NOMO-1 (cell line): Measurements from ENCODE around the gene GNG7.

Experiments
- DNase-seq, 2 experiments: peaks; one replicate each; lab custom pipeline; 2025; ENCODE audit not compliant: unreplicated experiment in 2 of 2; lab: John Stamatoyannopoulos, UW

Gene GNG7

DNA sequence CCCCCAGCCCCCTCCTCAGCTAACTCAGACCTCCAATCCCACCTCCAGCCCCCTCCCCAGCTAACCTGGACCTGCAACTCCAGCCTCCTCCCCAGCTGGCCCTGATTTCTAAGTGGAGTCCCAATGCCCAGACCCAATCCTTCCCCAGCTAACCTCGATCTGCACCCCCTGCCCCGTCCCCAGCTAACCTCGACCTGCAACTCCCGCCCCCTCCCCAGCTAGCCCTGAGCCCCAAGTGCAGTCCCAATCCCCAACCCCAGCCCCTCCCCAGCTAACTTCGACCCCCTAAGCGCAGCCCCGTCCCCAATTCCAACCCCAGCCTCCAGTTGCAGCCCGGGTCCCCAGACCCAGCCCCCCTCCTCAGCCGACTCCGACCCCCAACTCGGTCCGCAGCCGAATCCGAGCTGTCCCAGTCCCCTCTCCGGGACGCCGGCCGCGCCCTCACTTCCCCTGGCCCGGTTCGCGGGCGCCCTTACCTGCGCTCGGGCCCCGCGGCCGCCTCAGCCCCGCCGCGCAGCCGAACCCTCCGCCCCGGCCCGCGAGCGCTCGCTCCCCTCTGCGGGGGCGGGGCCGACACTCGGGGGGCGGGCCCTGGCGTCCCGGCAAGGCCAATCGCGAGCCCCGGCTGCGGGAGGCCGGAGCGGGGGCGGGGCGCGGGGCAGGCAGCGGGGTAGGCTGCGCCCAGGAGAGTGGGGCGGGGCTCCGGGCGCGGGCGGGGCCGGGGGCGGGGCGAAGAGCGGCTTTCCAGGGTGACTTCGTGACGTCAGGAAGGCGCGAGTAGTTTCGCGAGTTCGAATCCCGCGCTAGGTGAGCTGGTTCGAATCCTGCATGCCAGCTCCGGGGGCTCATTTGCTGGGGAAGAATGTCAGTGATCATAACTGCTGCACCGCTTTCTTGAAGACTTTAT lies at the start of gene GNG7:
GNG7 (minus strand) TSS at position 525 of the 907 bp plus-strand sequence. CDS start 182,006 bp downstream, outside the sequence.
- peak; percentile 80 to 90 for DNase-seq

- no peak for DNase-seq
Measured at GRCh38 chr19:2751438-2751830, 48.9 kb upstream of the GNG7 start.

DNA sequence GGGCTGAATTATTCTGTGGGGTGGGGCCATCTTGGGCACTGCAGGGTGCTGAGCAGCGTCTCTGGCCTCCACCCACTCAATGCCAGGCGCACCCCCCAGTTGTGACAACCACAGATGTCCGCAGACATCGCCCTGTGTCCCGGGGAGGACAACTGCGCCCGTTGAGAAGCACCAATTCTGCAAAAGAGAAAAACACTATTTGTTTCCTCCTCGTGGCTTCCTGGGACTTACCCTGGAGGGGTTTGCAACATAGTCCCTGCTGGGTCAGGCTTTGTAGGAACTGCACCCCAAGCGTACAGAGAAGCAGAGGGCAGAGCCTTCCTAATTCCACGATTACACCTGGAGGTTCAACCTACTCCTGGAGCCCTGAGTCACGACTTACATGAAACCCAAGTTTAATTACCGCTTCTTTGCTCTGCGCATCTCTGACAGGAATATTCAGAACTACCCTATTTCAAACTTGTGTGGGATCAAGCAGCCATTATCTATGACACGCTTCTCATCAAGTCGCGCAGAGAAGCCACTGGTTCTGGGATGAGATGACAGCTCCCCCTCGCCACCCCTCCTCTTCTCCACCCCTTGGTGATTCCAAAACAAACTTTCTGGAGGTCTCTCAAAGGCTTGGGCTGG lies 48.4 kb upstream of the GNG7 start:
- no peak for DNase-seq

DNA sequence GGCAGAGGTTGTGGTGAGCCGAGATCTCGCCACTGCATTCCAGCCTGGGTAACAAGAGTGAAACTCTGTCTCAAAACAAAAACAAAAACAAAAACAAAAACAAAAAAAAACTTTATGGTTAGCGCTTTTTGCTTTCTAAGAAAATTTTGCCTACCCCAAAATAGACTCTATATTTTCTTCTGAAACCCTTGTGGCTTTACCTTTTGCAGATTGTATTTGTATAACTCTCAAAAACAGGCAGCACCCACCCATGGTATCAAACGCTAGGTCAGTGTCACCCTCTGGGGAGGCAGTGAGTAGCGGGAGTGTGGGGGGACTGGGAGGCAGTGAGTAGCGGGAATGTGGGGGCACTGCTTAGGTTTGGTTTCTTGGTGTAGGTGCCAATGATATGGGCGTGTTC lies 44.9 kb upstream of the GNG7 start:
- DNase-seq: no peak

- DNase-seq: no peak
Measured at GRCh38 chr19:2744113-2744512, 41.6 kb upstream of the GNG7 start.

DNA sequence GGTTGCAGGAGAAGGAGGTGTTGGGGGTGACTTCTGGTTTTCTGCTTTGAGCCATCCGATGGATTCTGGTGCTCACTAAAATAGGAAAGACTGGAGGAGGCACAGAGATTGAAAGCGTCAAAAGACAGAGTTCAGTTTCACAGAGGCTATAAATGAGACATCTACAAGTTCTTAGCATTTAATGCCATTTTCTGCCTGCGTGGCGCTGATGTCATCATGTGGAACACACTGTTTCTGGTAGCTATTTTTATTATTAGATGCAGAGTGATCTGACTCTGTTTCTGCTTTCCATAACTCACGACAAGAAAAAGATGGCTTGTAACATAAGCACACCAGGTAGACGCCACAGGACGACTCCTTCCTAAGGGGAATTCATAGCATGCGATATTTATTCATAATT lies 40.6 kb upstream of the GNG7 start:
- DNase-seq: no peak

DNA sequence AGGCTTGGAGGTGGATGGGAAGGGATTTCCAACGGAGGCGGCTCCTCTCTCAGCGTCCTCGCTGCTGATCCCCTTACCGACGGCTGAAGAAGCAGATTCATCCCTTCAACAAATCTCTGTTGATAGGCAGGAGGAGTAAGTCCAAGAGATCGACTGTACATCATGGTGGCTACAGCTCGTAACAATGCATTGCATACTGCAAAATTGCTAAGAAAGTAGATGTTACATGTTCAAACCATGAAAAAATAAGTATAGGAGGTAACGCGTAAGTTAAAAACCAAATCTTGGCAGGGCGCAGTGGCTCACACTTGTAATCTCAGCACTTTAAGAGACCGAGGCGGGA lies 37.8 kb upstream of the GNG7 start:
- DNase-seq: no peak

DNA sequence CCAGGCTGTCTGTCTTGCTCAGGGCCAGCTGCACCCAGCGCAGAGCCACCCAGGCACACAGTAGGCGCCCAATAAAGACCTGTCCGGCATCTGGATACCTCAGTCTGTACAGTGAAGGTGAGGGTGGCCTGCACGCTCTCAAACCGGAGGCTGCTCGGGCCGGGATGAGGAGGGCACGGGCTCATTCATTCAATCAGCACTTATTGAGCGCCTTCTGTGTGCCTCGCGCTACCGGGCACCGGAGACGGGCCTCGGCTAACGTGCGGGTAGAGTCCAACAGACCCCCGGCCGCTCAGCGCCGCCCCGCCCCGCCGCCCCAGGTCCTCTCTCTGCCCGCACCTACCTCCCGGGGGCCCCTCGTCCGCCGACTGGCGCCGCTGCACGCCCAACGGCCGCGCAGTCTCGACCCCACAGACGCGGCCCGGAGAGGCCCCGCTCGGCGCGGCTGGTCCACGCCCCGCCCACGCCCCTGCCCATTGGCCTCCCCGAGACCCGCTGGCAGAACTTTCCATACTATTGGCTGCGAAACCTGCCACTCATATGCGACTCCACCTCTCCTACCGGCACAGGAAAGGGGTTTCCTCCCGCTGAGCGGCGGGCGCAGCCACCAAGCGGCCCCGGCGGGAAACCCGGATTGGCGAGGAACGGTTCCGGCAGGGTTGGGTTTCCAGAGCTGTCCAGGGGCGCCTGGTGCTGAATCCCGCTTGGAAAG lies 37.3 kb upstream of the GNG7 start, which contains the start of gene SLC39A3:
SLC39A3 (minus strand) TSS at position 416 of the 712 bp plus-strand sequence. CDS start 2,760 bp downstream, outside the sequence.
- DNase-seq: peak; percentile 90 to 93

- no peak for DNase-seq
Measured at GRCh38 chr19:2736550-2737190, 34.2 kb upstream of the GNG7 start.

DNA sequence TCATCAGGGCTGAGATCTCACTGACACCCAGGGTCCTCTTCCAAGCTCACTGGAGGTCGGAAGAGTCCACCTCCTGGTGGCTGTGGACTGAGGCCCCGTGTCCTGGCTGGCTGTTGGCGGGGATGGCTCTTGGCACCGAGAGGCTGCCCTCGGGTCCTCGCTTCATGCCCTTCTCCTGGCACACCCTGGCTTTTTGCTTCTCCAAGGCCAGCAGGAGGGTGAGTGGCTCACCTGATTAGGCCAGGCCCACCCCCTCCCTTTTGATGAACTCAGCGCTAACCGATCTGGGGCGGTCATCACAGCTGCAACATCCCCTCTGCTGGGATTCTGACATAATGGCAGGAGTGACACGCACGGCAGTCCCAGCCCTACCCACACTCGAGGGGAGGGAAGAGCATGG lies 32.9 kb upstream of the GNG7 start:
- no peak for DNase-seq

GRCh38 chr19:2734589-2735288 lies 32.2 kb upstream of the GNG7 start:
- DNase-seq: no peak

GRCh38 chr19:2733930-2734588 lies 31.6 kb upstream of the GNG7 start:
- no peak for DNase-seq

DNA sequence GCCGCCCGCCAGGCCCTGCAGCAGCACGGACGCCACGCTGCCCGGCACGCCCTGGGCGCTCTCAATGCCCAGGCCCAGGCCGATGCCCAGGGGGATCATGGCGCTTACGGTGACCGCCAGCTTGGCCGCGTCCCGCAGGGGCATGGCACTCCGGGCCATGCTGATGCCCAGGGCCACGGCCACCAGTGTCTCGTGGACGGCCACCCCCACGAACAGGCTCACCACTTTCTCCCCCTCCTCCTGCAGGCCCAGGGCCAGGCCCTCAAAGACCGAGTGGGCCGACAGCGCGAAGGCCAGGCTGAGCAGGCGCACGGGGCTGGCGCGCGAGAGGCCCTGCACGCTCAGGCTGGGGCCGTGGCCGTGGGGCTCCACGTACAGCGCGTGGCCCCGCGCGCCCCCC lies 30.4 kb upstream of the GNG7 start:
- DNase-seq: no peak

DNA sequence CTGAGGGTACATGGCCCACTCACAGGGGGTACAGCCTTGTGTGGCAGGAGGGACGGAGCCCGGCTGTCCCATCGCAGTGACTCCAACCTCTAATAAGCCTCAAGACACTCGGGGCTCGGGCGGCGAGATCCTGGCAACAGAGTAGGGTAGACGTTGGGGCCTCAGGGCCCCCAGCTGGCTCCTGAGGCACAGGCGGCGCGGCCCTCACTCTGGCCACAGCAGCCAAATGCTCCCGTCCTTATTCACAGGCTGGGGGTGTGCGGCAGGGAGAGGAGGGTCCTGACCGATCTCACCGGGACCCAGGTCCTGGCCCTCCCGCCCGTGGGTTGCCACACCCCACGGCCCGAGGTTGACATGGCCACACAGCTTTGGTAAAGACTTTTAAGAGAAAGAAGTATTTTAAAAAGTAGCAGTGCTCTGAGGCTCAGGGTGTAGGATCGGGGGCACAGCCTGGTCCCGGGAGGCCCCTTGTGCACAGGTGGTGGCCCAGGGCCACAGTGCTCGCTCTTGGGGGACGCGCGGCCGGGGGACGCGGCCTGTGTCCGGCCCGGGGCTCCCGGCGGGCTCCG lies 29.7 kb upstream of the GNG7 start:
- no peak for DNase-seq

- no peak for DNase-seq
Measured at GRCh38 chr19:2731181-2731995, 28.9 kb upstream of the GNG7 start.

DNA sequence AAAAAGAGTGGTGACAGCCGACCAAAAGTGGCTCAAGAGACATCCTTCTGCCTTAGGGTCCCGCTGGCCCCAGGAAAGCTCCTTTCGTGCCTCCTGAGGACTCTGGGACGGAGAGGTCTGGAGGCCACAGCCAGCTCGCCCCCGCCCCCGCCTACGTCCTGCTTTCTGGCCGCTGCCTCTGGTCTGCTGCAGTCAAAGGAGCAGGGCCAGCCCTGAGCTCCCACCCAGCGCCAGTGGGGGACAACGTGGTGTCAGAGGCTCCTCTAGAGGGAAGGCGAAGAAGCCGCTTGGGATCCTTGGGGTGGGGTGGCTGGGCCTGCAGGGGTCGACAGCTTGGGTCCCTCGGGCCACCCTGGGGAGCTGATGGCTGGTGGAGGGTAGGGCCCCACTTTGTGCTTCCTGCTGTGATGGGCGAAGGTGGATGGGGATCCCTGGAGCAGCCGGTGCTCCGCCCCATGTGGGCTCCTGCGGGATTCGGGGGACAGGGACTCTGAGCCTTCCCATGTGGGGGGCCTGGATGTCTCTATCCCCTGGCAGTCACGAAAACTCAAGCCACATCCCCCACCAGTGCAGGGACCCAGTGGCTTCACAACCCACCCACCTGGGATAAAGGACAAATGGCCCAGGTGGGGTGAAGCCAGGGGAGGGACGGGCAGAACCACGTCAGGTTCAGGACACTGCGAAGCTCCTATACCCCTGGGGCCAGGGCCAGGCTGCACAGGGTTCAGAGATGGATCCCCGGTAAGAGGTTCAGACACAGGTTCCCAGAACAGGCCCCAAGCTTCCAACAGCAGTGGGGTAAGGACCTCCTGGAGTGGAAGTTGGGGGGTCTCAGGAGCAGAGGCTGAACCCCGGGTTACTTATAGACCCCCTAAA lies 27.7 kb upstream of the GNG7 start:
- no peak for DNase-seq

DNA sequence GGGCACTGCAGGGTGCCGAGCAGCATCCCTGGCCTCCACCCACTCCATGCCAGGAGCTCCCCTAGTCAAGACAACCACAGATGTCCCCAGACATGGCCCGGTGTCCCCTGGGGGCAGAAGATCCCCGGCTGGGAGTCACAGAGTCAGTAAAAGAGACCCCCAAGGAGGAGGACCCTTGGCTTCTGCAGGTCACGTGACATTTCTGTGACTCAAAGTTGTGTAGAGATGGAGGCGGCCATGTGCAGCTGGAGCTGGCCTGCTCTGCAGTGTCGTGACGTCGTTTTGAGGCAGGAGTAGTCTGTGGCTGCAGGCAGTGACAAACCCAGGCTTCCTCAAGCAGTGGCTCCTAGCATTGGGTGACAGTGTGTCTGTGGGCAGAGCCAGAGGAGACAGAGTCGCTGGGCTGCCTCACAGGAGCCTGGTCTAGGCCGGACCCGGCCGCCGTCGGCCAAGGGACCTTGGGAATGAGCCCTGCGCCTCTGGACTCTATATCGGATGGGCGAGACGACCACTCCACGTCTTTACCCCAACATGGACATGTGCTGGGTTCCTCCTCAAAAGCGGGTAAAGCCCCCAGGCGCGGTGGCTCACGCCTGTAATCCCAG lies 26.4 kb upstream of the GNG7 start:
- no peak for DNase-seq

GRCh38 chr19:2727640-2727944 lies 25.1 kb upstream of the GNG7 start:
- DNase-seq: no peak
